Tibial nerve (tissue), 3 donors: ENCODE results near the gene SUSD1.

Experiments used
- POLR2A ChIP-seq, 2 donors: fragments of 450-650 bp; IDR thresholded peaks; one replicate each; pipeline ENCODE4 v1.6.1; 2017; ENCODE audit warnings: antibody characterized with exemption in 2 of 2, mild to moderate bottlenecking in 2 of 2, moderate library complexity in 2 of 2
- TF ChIP-seq, protein P1 (sequence below), 5 experiments: fragments of 200-600 bp in 3 of 5; fragments of 450-650 bp in 2 of 5; sonication (generic) in 3 of 5; IDR thresholded peaks; one replicate each; pipeline ENCODE4 v1.5.1; 2016 to 2019; ENCODE audit warnings: antibody characterized with exemption in 5 of 5, mild to moderate bottlenecking in 3 of 5, moderate library complexity in 2 of 5

DNA sequence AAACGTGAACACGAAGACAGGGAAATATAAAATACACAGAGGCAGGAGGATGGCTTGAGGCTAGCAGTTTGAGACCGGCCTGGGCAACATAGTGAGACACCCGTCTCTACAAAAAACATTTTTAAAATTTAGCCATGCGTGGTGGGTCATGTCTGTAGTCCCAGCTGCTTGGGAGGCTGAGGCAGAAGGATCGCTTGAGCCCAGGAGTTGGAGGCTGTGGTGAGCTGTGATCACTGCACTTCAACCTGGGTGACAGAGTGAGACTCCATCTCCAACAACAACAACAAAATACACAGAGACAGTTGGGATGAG lies 55.1 kb downstream of the SUSD1 start:
- no peak for TF ChIP-seq POLR2A (IDR thresholded peaks at IDR 0.05)
- TF ChIP-seq, protein P1, sequence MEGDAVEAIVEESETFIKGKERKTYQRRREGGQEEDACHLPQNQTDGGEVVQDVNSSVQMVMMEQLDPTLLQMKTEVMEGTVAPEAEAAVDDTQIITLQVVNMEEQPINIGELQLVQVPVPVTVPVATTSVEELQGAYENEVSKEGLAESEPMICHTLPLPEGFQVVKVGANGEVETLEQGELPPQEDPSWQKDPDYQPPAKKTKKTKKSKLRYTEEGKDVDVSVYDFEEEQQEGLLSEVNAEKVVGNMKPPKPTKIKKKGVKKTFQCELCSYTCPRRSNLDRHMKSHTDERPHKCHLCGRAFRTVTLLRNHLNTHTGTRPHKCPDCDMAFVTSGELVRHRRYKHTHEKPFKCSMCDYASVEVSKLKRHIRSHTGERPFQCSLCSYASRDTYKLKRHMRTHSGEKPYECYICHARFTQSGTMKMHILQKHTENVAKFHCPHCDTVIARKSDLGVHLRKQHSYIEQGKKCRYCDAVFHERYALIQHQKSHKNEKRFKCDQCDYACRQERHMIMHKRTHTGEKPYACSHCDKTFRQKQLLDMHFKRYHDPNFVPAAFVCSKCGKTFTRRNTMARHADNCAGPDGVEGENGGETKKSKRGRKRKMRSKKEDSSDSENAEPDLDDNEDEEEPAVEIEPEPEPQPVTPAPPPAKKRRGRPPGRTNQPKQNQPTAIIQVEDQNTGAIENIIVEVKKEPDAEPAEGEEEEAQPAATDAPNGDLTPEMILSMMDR (IDR thresholded peaks at IDR 0.05) = no peak
